Activated CD4-positive, alpha-beta T cell treated with anti-CD3 and anti-CD28 coated beads, Interleukin-2, amount 10 ng/mL, durations not matched to agents 24 days and 14 days (primary cell): ENCODE data around the gene GPR4. TPM values are rescaled to one million over a fixed set of nuclear protein-coding genes. Genes with fewer than 3 reads are reported as not detected.

ENCODE experiments used
- DNase-seq: peaks from one replicate; pipeline ENCODE4 v3.0.0; 2022
- H3K27ac Mint-ChIP-seq: one replicate; pipeline ENCODE4 v1.8.0; 2022; ENCODE audit warnings: mild to moderate bottlenecking, mixed read lengths
- H3K27me3 Mint-ChIP-seq: one replicate; pipeline ENCODE4 v1.8.0; 2022; ENCODE audit warnings: mixed read lengths
- H3K36me3 Mint-ChIP-seq: one replicate; pipeline ENCODE4 v1.8.0; 2022; ENCODE audit warnings: low read depth, mild to moderate bottlenecking, mixed read lengths
- H3K4me1 Mint-ChIP-seq: one replicate; pipeline ENCODE4 v1.8.0; 2021; ENCODE audit warnings: mixed read lengths
- H3K4me3 Mint-ChIP-seq: one replicate; pipeline ENCODE4 v1.8.0; 2022; ENCODE audit warnings: mild to moderate bottlenecking, moderate library complexity, mixed read lengths
- H3K9me3 Mint-ChIP-seq: one replicate; pipeline ENCODE4 v1.8.0; 2021; ENCODE audit warnings: mixed read lengths
- intact Hi-C: fragments of 100-400 bp; cut with micrococcal nuclease; formaldehyde crosslinking; loops from one replicate; pipeline ENCODE4 v1.15.1; 2023
- total RNA-seq: library from RNA; stranded (reverse); gene quantifications from 2 replicates; pipeline ENCODE4 v1.2.3, GENCODE V29; 2022

GPR4 gene
- total RNA-seq, 1 donor from 2014 or later: not detected

GRCh38 chr19:45542234-45542668 lies 59.8 kb downstream of the GPR4 start:
- no peak for DNase-seq
- Mint-ChIP-seq H3K4me1 (peaks cover 6% of the 10 kb centered on the region), H3K27ac (no peak overlapping the region), H3K9me3 (no peaks in the 10 kb centered on the region), H3K36me3 (peaks cover 7% of the 10 kb centered on the region), H3K27me3 (no peaks in the 10 kb centered on the region), H3K4me3 (no peak overlapping the region)
- intact Hi-C loops: no loop called here

Other genes with a start within 250 kb of the GPR4 start
- gene ERCC2, start 231.6 kb downstream of the GPR4 start, total RNA-seq: 30.9 and 33.6 TPM in 2 replicates
- gene PPP1R13L, start 197.1 kb downstream of the GPR4 start, total RNA-seq: 12.7 and 13.4 TPM in 2 replicates
- 25.3 and 26.5 TPM in 2 replicates for gene POLR1G, start 195.6 kb downstream of the GPR4 start, total RNA-seq
- gene ERCC1, start 178.3 kb downstream of the GPR4 start, total RNA-seq: 123 and 124 TPM in 2 replicates
- gene FOSB, start 134.2 kb downstream of the GPR4 start, total RNA-seq: 11.3 TPM in 2 replicates
- 2.6 and 2.8 TPM in 2 replicates for gene RTN2, start 105.2 kb downstream of the GPR4 start, total RNA-seq
- gene PPM1N, start 103.8 kb downstream of the GPR4 start, total RNA-seq: 1.3 and 1.9 TPM in 2 replicates
- gene VASP, start 94.7 kb downstream of the GPR4 start, total RNA-seq: 215 and 219 TPM in 2 replicates
- 14.0 and 15.3 TPM in 2 replicates for gene OPA3, start 17.4 kb downstream of the GPR4 start, total RNA-seq
- gene EML2, start 37.2 kb upstream of the GPR4 start, total RNA-seq: 157 and 180 TPM in 2 replicates
- 4.2 and 5.8 TPM in 2 replicates for gene GIPR, start 66.0 kb upstream of the GPR4 start, total RNA-seq
- 810 and 849 TPM in 2 replicates for gene SNRPD2, start 89.7 kb upstream of the GPR4 start, total RNA-seq
- 16.7 and 20.9 TPM in 2 replicates for gene QPCTL, start 90.5 kb upstream of the GPR4 start, total RNA-seq
- 34.2 and 34.7 TPM in 2 replicates for gene FBXO46, start 128.7 kb upstream of the GPR4 start, total RNA-seq
- not detected in 2 replicates for gene MEIOSIN, start 131.2 kb upstream of the GPR4 start, total RNA-seq
- gene SIX5, start 167.0 kb upstream of the GPR4 start, total RNA-seq: 4.3 and 4.8 TPM in 2 replicates
- 16.9 and 19.7 TPM in 2 replicates for gene DMPK, start 180.3 kb upstream of the GPR4 start, total RNA-seq
- 49.6 and 50.7 TPM in 2 replicates for gene DMWD, start 190.6 kb upstream of the GPR4 start, total RNA-seq
- gene RSPH6A, start 213.1 kb upstream of the GPR4 start, total RNA-seq: 0.35 and 0.38 TPM in 2 replicates